SHP77 treated with DMSO at 0.1 percent for 48 hours (cell line): ENCODE data around the gene TBCC.
"Not testable (repeated sequence)": the region's sequence is repeated elsewhere in the genome, so short reads cannot be mapped to it uniquely, and the experiment has no call there.

ENCODE experiments used
- DNase-seq: peaks from one replicate; lab custom pipeline; 2025; lab: John Stamatoyannopoulos, UW

The TBCC gene

GRCh38 chr6:42729731-42730130 is 16.2 kb downstream of the TBCC start:
- no peak for DNase-seq

DNA sequence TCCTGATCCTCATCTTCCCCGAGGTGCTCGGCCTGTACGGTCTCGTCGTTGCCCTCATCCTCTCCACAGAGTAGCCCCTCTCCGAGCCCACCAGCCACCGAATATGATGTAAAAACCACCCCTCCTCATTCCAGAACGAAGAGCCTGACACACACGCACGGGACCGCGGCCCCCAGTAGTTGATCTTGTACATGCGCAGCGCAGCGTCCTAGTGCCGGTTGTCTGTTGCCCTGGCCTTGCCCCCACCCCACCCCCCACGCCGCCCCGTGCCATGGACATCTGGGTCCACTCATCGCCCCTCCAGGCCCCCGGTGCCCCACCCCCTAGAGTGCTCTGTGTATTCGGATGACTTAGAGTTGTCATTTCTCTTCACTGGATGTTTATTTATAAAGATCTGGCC is 18.3 kb downstream of the TBCC start:
- DNase-seq: peak; percentile 71

DNA sequence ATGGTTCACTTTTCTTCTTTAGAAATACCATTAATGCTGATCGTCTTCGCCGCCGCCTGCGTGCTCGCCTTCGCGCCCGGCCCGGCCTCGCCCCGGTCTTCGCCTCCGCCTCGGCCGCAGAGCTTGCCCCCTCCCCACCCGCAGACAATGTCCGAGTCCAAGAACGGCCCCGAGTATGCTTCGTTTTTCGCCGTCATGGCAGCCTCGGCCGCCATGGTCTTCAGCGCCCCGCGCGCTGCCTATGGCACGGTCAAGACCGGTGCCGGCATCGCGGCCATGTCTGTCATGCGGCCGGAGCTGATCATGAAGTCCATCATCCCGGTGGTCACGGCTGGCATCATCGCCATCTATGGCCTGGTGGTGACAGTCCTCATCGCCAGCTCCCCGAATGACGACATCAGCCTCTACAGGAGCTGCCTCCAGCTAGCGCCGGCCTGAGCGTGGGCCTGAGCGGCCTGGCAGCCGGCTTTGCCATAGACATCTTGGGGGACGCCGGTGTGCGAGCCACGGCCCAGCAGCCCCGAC is 18.8 kb downstream of the TBCC start:
- DNase-seq: peak; percentile 71

GRCh38 chr6:42726485-42727086 is 19.3 kb downstream of the TBCC start:
- peak; percentile 62 for DNase-seq

DNA sequence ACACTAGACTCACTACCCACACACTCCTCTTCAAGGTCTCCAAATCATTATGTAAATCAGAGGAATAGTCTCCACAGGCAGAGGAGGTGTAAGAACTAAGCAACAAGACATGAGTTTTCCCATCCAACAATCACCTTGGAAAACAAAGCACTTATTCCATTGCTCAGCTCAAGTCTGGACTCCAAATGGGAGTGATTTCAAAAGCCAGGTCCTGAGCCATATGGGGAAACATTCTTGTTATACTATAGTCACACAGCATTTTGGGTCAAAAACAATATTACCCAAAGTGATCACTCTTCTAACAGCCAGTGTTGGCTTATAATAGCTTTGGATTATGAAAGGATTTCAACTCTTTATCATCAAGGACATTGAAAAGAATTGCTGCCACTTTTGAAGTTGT is 19.9 kb downstream of the TBCC start:
- no peak for DNase-seq

- no peak for DNase-seq
Observed at GRCh38 chr6:42724825-42725224, 21.1 kb downstream of the TBCC start.

- no peak for DNase-seq
Observed at GRCh38 chr6:42722497-42722896, 23.4 kb downstream of the TBCC start, which contains the start of gene PRPH2. TSS of gene PRPH2 (minus strand) at chr6:42722597. CDS start at chr6:42722334, 263 bp downstream.

DNA sequence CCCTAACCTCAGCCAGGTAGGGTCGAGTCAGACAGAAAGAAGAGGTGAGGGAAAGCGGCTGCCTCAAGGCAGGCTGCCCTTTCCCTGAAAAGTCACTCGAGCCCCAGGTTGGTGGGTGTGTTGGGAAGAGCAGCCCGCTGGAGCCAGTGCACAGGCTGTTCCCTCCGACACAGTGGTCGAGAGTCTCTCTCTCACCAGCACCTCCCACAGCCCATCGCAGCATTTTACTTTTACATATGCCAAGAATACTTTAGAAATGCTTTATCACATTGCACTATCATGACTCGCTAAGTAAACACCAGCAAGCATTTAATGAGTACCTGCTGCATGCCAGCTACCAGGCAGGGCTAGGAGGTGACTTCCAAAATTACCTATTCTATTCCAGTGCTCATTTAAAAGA is 25.2 kb downstream of the TBCC start:
- DNase-seq: no peak

DNA sequence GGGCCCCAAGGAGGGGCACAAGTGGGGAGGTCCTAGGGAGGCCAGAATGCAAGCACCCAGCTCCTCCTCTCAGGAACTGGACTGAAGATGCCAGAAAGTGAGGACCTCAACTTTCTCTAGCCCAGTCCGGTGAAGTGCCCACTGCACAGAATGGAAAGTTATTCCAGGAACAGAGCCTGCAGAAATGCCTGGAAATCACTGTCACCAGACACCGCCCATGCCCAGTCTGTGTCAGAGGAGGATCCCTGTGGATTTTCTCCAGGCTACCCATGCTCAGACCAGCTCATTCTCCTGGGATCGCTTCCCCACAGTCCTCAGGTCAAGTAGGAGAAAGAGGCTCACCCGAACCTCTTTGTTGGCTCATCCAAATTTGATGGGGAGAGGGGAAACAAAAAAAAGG is 30.0 kb downstream of the TBCC start:
- no peak for DNase-seq

- DNase-seq: no peak
Observed at GRCh38 chr6:42714098-42714761, 31.7 kb downstream of the TBCC start.

- no peak for DNase-seq
Observed at GRCh38 chr6:42711930-42712329, 34.0 kb downstream of the TBCC start.

GRCh38 chr6:42710316-42710715 is 35.6 kb downstream of the TBCC start:
- DNase-seq: no peak

- no peak for DNase-seq
Observed at GRCh38 chr6:42709871-42710270, 36.0 kb downstream of the TBCC start.

- DNase-seq: no peak
Observed at GRCh38 chr6:42708096-42708495, 37.8 kb downstream of the TBCC start.

DNA sequence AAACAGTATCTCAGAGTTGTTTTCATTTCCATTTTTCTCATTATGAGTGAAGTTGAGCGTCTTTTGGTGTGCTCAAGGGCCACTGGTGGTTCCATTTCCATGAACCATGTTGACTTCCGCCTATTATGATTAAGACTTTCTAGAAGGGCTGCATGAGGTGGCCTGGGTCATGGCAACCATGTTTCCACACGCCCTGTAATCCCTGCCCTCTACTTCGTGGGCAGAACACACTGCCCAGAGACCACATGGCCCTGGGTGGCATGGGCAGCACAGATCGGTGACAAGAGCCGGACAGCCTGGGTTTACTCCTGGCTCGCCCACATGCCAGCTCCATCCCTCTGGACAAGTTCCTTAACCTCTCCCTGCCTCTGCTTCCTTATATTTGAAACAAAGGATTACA is 38.3 kb downstream of the TBCC start:
- no peak for DNase-seq

DNA sequence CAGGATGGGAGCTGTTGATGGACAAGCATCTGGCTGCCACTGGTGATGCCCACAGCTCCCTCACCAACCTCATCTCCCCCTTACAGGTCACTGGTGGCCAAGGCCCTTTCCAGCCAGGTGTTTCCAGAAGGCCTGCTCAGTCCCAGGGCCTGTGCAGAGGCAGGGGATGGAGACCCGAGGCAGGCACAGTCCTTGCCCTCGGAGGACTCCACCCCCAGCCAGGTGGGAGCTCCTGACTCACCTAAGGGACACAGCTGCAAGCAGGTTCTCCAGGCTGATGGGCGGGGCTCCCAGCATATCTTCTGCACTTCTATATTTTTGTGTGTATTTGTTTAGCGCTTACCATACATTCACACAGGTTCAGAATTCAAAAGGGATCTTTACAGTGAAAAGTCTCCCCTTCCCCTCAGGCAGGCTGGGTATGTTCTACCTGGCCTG is 40.9 kb downstream of the TBCC start:
- no peak for DNase-seq

DNA sequence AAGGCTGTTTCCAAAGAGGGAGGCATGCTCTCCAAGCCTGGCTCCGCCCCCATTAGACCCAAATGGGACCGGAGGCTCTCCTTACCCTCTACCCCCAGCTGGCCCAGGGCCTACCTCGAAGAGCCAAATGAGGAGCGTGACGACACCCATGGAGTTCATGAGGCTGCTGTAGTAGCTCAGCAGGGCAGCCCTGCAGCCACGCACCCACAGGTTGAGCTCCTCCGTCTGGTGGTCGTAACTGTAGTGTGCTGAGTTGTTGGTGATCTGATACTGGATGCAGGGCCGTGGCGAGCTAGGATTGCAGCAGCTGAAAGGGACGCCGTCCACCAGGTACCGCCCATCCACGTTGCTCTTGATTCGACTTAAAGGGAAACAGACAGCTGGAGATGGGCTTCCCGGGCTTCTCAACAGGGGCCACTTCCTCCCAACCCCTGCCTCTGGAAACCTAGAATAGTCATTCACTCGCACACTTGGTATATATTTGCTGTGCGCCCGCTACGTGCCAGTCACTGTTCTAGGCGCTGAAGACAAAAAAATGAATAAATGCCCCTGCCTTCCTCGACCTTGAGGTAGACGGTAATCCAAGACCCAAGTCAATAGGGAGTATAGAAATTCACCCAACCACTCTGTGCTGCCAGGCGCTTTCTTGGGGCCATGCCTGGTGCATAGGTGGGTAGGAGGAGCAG is 41.5 kb downstream of the TBCC start:
- no peak for DNase-seq

- not testable (repeated sequence) for DNase-seq
Observed at GRCh38 chr6:42702786-42703185, 43.1 kb downstream of the TBCC start.

- no peak for DNase-seq
Observed at GRCh38 chr6:42702200-42702599, 43.7 kb downstream of the TBCC start.

DNA sequence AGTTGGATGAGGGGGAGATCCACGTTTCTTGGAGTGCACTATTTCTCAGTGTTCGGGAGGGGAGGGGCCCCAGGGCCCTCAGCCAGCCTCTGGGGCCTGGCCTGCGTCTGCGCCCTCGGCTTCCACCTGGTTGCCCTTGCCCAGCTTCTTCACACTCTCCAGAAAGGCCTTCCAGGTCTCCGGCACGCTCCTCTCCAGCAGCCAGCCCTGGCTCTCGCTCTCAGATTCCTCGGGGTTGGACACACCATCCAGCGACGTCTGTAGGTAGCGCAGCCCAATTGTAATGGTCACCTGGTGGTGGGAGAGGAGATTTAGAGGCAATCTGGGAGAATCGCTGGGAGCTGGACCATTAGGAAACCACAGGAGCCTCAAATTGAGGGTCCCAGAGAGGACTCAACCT is 47.7 kb downstream of the TBCC start:
- DNase-seq: no peak

DNA sequence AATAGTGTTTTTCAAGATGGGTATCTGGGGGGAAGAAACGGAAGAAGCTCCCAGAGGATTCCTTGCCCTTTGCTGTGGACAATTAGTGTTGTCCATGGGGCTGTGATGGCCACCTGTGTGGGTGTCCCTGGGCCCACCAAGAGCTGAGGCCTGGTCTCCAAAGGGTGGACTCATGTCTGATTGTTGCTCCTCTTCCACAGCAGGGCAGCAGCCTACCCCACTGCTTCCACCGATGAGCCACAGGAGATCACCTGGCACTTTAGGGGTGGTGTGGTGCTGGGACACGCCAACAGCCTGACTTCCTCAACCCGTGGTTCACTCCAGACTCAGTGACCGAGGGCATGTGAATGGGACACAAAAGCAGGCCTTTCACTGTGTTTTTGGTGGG is 48.6 kb downstream of the TBCC start:
- DNase-seq: no peak

DNA sequence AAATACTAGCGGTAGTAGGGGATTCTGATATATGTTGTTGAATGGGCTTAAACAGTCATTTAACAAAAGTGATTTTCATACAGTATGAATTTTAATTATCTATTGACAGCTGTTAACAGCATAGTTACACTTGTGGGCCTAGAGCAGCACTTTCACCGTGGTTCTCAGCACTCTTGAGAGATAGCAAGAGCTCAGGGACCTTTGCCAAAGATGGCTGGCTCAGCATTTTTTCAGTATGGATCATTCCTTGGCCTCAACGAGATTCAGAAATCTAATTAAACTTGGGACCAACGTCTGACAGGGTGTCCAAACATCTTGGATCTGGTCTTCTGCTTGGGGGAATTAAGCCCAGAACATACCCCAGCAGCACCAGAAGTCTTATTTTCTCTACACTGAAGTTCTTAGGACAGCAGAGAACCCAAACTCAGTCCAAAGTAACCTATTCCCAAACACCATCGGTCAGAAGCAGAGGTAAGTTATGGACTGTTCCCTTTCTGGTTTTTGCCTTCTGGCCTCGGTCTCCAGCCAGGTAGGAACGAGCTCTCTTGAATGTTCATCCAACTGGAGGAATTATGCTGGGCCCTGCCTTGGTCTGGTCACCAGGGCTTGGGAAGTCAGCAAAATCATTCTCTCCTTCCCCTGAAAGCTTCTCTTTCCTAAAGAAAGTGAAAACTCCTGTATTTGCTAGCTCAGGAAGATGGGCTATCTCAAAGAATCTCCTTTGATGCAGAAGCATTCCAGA is 49.2 kb downstream of the TBCC start:
- no peak for DNase-seq
